Fibroblast of mammary gland (primary cell): ENCODE results near the gene SMARCC2.

ENCODE experiments used
- DNase-seq: peaks from one replicate; pipeline ENCODE4 v3.0.0-alpha.2; 2010; ENCODE audit warnings: low read depth
- H3K4me3 ChIP-seq: 2 replicates; pipeline ENCODE4 v1.5.1; 2011; ENCODE audit warnings: low read depth, mild to moderate bottlenecking, low read length, moderate library complexity; ENCODE audit not compliant: control insufficient read depth
- CTCF ChIP-seq: conservative IDR thresholded peaks from 2 replicates; pipeline ENCODE4 v1.5.1; 2011; ENCODE audit warnings: low read depth, low read length, inconsistent platforms; ENCODE audit not compliant: control insufficient read depth, insufficient read depth

The SMARCC2 gene

GRCh38 chr12:56126732-56127239 is 62.5 kb downstream of the SMARCC2 start:
- no peak overlapping the region for H3K4me3 ChIP-seq
- no peak for DNase-seq
- no peak for TF ChIP-seq CTCF

GRCh38 chr12:56124133-56124532 is 65.2 kb downstream of the SMARCC2 start:
- no peak overlapping the region for H3K4me3 ChIP-seq
- DNase-seq = no peak
- no peak for TF ChIP-seq CTCF

- no peak for DNase-seq
- TF ChIP-seq CTCF = no peak
- no peak overlapping the region for H3K4me3 ChIP-seq
Observed at GRCh38 chr12:56122637-56123036, 66.6 kb downstream of the SMARCC2 start.

GRCh38 chr12:56121204-56121870 is 67.9 kb downstream of the SMARCC2 start:
- H3K4me3 ChIP-seq = no peak overlapping the region
- no peak for TF ChIP-seq CTCF
- DNase-seq = no peak

GRCh38 chr12:56120158-56120846 is 69.0 kb downstream of the SMARCC2 start:
- peak; percentile 34 for DNase-seq
- TF ChIP-seq CTCF = no peak
- H3K4me3 ChIP-seq = no peak overlapping the region

- DNase-seq = peak; percentile 94
- TF ChIP-seq CTCF = peak; percentile 85
- no peak overlapping the region for H3K4me3 ChIP-seq
Observed at GRCh38 chr12:56119361-56119796, 69.9 kb downstream of the SMARCC2 start.
